GM18519 (cell line): Measurements from ENCODE around the gene GH1.
"Not testable (repeated sequence)": the region's sequence is repeated elsewhere in the genome, so short reads cannot be mapped to it uniquely, and the experiment has no call there.

Experiments used
- ATAC-seq: cut with Tn5 transposase; IDR thresholded peaks from one replicate; pipeline ENCODE4 v1.9.1; 2021; ENCODE audit warnings: mild to moderate bottlenecking, moderate library complexity; ENCODE audit not compliant: unreplicated experiment, low FRiP score

GH1 gene

GRCh38 chr17:63869491-63870291 is 48.9 kb downstream of the GH1 start:
- ATAC-seq = not testable (repeated sequence)
